OCI-LY1 (cell line): ENCODE results near the gene TMEM139.

ENCODE experiments used
- EZH2 ChIP-seq: fragments of 200-600 bp; sonication (generic), shearing (Covaris generic); IDR thresholded peaks from 2 replicates; pipeline ENCODE4 v1.8.0; 2017; ENCODE audit warnings: borderline replicate concordance, mixed run types, mild to moderate bottlenecking, antibody characterized with exemption, low read length, moderate library complexity, mixed read lengths
- TF ChIP-seq, protein P1 (sequence below): fragments of 200-600 bp; sonication (generic), shearing (Covaris generic); IDR thresholded peaks from 2 replicates; pipeline ENCODE4 v1.5.1; 2017; ENCODE audit warnings: mild to moderate bottlenecking, antibody characterized with exemption, low read length, moderate library complexity, mixed read lengths

DNA sequence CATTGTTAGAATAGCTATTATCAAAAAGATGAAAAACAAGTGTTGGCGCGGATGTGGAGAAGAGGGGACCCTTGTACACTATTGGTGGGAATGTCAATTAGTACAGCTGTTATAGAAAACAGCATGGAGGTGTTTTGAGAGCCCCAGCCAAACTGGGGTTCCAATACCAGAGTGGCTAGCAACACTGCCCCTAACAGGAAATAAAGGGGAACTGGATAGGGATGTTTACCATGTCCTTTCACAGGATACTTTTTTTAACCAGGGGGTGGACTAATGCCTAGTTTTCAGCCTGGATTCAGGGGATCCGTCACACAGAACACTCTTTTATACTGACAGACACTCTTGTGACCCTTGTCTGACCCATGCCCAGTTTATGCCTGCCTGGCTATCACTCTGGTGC lies 28.4 kb upstream of the TMEM139 start:
- TF ChIP-seq, protein P1, sequence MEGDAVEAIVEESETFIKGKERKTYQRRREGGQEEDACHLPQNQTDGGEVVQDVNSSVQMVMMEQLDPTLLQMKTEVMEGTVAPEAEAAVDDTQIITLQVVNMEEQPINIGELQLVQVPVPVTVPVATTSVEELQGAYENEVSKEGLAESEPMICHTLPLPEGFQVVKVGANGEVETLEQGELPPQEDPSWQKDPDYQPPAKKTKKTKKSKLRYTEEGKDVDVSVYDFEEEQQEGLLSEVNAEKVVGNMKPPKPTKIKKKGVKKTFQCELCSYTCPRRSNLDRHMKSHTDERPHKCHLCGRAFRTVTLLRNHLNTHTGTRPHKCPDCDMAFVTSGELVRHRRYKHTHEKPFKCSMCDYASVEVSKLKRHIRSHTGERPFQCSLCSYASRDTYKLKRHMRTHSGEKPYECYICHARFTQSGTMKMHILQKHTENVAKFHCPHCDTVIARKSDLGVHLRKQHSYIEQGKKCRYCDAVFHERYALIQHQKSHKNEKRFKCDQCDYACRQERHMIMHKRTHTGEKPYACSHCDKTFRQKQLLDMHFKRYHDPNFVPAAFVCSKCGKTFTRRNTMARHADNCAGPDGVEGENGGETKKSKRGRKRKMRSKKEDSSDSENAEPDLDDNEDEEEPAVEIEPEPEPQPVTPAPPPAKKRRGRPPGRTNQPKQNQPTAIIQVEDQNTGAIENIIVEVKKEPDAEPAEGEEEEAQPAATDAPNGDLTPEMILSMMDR = 0 out of 2 replicates have a peak, but pooled peaks have one; percentile 5
- no peak for TF ChIP-seq EZH2
